Esophagus squamous epithelium (tissue), 4 donors: ENCODE measurements around the gene WTAP.
"Not testable (repeated sequence)": the region's sequence is repeated elsewhere in the genome, so short reads cannot be mapped to it uniquely, and the experiment has no call there.

Source experiments
- CTCF ChIP-seq, 6 experiments: fragments of 450-650 bp in 4 of 6; fragments of 200-600 bp in 2 of 6; sonication (generic) in 2 of 6; IDR thresholded peaks; one replicate each; pipeline ENCODE4 v1.5.1; 2016 to 2019; ENCODE audit warnings: antibody characterized with exemption in 6 of 6, mild to moderate bottlenecking in 4 of 6, moderate library complexity in 4 of 6
- POLR2A ChIP-seq, 4 donors: fragments of 450-650 bp; IDR thresholded peaks; one replicate each; pipeline ENCODE4 v1.6.1; 2017; ENCODE audit warnings: antibody characterized with exemption in 4 of 4, mild to moderate bottlenecking in 4 of 4, moderate library complexity in 3 of 4

- not testable (repeated sequence) for TF ChIP-seq POLR2A, CTCF (IDR thresholded peaks at IDR 0.05)
These were observed 14.9 kb upstream of the WTAP start for GRCh38 chr6:159712389-159712788.
